Mucosa of stomach (tissue), 1 donor: ENCODE results near the gene MAP3K7.

Experiments used
- H3K27me3 ChIP-seq: one replicate; pipeline ENCODE4 v1.7.0; 2013; ENCODE audit warnings: mild to moderate bottlenecking, low read length; ENCODE audit not compliant: control insufficient read depth, insufficient read depth
- H3K36me3 ChIP-seq: one replicate; pipeline ENCODE4 v1.7.0; 2013; ENCODE audit warnings: low read length; ENCODE audit not compliant: control insufficient read depth, insufficient read depth
- H3K4me1 ChIP-seq: one replicate; pipeline ENCODE4 v1.7.0; 2013; ENCODE audit warnings: mild to moderate bottlenecking, low read length; ENCODE audit not compliant: control insufficient read depth, insufficient read depth
- H3K4me3 ChIP-seq: one replicate; pipeline ENCODE4 v1.7.0; 2013; ENCODE audit warnings: low read length
- H3K9ac ChIP-seq: one replicate; pipeline ENCODE4 v1.7.0; 2013; ENCODE audit warnings: mild to moderate bottlenecking, low read length, moderate library complexity
- H3K9me3 ChIP-seq: one replicate; pipeline ENCODE4 v1.7.0; 2013; ENCODE audit warnings: mild to moderate bottlenecking, low read length, moderate library complexity; ENCODE audit not compliant: control insufficient read depth
- donor health status: Pancreatic carcinoma.

Gene MAP3K7

GRCh38 chr6:90598192-90598951 is 11.5 kb upstream of the MAP3K7 start:
- Histone ChIP-seq H3K9me3 (no peaks in the 10 kb centered on the region), H3K4me3 (no peak overlapping the region), H3K27me3 (peaks cover 5% of the 10 kb centered on the region), H3K9ac (no peak overlapping the region), H3K4me1 (no peaks in the 10 kb centered on the region), H3K36me3 (no peaks in the 10 kb centered on the region)

- Histone ChIP-seq H3K4me1 (no peaks in the 10 kb centered on the region), H3K4me3 (no peak overlapping the region), H3K27me3 (peaks cover 5% of the 10 kb centered on the region), H3K36me3 (no peaks in the 10 kb centered on the region), H3K9me3 (no peaks in the 10 kb centered on the region), H3K9ac (no peak overlapping the region)
These were observed 10.2 kb upstream of the MAP3K7 start for GRCh38 chr6:90596967-90597539.

- Histone ChIP-seq H3K27me3 (peaks cover 5% of the 10 kb centered on the region), H3K9ac (no peak overlapping the region), H3K4me1 (no peaks in the 10 kb centered on the region), H3K4me3 (no peak overlapping the region), H3K36me3 (no peaks in the 10 kb centered on the region), H3K9me3 (no peaks in the 10 kb centered on the region)
These were observed 9.0 kb upstream of the MAP3K7 start for GRCh38 chr6:90595854-90596253.

- Histone ChIP-seq H3K27me3 (no peaks in the 10 kb centered on the region), H3K4me1 (no peaks in the 10 kb centered on the region), H3K36me3 (no peaks in the 10 kb centered on the region), H3K9me3 (no peaks in the 10 kb centered on the region), H3K9ac (peak overlapping the region; percentile 89), H3K4me3 (peak overlapping the region; percentile 76)
These were observed 381 bp downstream of the MAP3K7 start for GRCh38 chr6:90586546-90586835.

- H3K4me1 ChIP-seq = no peaks in the 10 kb centered on the region
These were observed 2.1 kb downstream of the MAP3K7 start for GRCh38 chr6:90584636-90585255.

GRCh38 chr6:90583836-90584481 is 2.9 kb downstream of the MAP3K7 start:
- H3K4me3 ChIP-seq = no peak overlapping the region
- H3K36me3 ChIP-seq = no peaks in the 10 kb centered on the region
- H3K9ac ChIP-seq = no peak overlapping the region
- no peaks in the 10 kb centered on the region for H3K27me3 ChIP-seq
- H3K9me3 ChIP-seq = no peaks in the 10 kb centered on the region
- no peaks in the 10 kb centered on the region for H3K4me1 ChIP-seq

More at GRCh38 chr6:90584636-90585255, 2.1 kb downstream of the MAP3K7 start:
- H3K4me3 ChIP-seq = no peak overlapping the region
- H3K9ac ChIP-seq = no peak overlapping the region
- H3K36me3 ChIP-seq = no peaks in the 10 kb centered on the region
- H3K9me3 ChIP-seq = no peaks in the 10 kb centered on the region
- no peaks in the 10 kb centered on the region for H3K27me3 ChIP-seq

- H3K9me3 ChIP-seq = no peaks in the 10 kb centered on the region
- H3K9ac ChIP-seq = no peak overlapping the region
- no peaks in the 10 kb centered on the region for H3K36me3 ChIP-seq
- H3K4me1 ChIP-seq = no peaks in the 10 kb centered on the region
- H3K4me3 ChIP-seq = no peak overlapping the region
- no peaks in the 10 kb centered on the region for H3K27me3 ChIP-seq
These were observed 3.6 kb downstream of the MAP3K7 start for GRCh38 chr6:90583179-90583835.

GRCh38 chr6:90581146-90581545 is 5.7 kb downstream of the MAP3K7 start:
- Histone ChIP-seq H3K27me3 (no peaks in the 10 kb centered on the region), H3K36me3 (no peaks in the 10 kb centered on the region), H3K4me3 (no peak overlapping the region), H3K9ac (no peak overlapping the region), H3K9me3 (no peaks in the 10 kb centered on the region), H3K4me1 (no peaks in the 10 kb centered on the region)

- Histone ChIP-seq H3K9me3 (no peaks in the 10 kb centered on the region), H3K4me3 (no peak overlapping the region), H3K4me1 (no peaks in the 10 kb centered on the region), H3K9ac (no peak overlapping the region), H3K36me3 (no peaks in the 10 kb centered on the region), H3K27me3 (no peaks in the 10 kb centered on the region)
These were observed 7.8 kb downstream of the MAP3K7 start for GRCh38 chr6:90578894-90579549.

GRCh38 chr6:90575267-90575666 is 11.6 kb downstream of the MAP3K7 start:
- Histone ChIP-seq H3K36me3 (no peaks in the 10 kb centered on the region), H3K4me3 (no peak overlapping the region), H3K27me3 (no peaks in the 10 kb centered on the region), H3K9me3 (no peaks in the 10 kb centered on the region), H3K4me1 (no peaks in the 10 kb centered on the region), H3K9ac (no peak overlapping the region)

GRCh38 chr6:90574610-90575009 is 12.3 kb downstream of the MAP3K7 start:
- H3K4me1 ChIP-seq = no peaks in the 10 kb centered on the region
- H3K27me3 ChIP-seq = no peaks in the 10 kb centered on the region
- H3K36me3 ChIP-seq = no peaks in the 10 kb centered on the region
- H3K9me3 ChIP-seq = no peaks in the 10 kb centered on the region
- no peak overlapping the region for H3K9ac ChIP-seq
- no peak overlapping the region for H3K4me3 ChIP-seq
